G401.6 (cell line): ENCODE data around the gene CCNI.
"Not testable (repeated sequence)": the region's sequence is repeated elsewhere in the genome, so short reads cannot be mapped to it uniquely, and the experiment has no call there.

Source experiments
- FAIRE-seq: peaks from 2 replicates; lab custom pipeline; 2012; peaks lifted over from hg19 to GRCh38; lab: Jason Lieb, UNC

CCNI gene

GRCh38 chr4:77040270-77040669 is 35.5 kb downstream of the CCNI start:
- FAIRE-seq: no peak

- no peak for FAIRE-seq
Measured at GRCh38 chr4:77039796-77040195, 36.0 kb downstream of the CCNI start.

- FAIRE-seq: no peak
Measured at GRCh38 chr4:77037736-77038135, 38.1 kb downstream of the CCNI start.

DNA sequence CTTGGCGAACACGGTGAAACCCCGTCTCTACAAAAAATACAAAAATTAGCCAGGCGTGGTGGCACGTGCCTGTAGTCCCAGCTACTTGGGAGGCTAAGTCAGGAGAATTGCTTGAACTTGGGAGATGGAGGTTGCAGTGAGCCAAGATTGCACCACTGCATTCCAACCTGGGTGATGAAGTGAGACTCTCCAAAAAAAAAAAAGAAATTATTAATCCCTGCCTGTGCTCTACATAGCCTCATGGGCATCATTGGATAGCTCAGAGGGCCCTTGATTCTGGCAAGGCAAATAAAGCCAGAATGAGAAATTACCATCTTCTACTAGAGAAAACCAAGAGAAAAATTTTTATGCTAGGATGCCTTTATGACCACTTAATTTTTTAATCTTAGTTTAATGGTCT is 38.6 kb downstream of the CCNI start:
- FAIRE-seq: not testable (repeated sequence)

- FAIRE-seq: no peak
Measured at GRCh38 chr4:77036206-77036605, 39.6 kb downstream of the CCNI start.

DNA sequence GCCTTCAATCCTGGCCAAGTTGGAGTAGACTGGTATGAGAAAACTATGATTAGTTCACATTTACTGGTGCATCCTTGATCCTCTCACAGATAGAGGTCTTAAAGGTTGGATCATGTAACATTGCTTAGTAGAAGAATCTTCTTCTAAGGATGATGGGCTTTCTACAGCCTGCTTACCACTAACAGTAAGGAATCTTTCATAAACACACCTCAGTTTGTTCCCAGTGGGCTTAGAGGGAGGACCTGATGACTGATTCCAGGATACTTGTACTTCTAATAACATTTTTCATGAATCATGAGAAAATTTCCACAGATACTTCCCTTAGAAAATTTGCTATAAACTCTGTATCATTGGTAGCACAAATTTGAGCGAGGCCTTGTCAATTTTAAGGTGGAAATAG is 40.6 kb downstream of the CCNI start:
- FAIRE-seq: no peak

DNA sequence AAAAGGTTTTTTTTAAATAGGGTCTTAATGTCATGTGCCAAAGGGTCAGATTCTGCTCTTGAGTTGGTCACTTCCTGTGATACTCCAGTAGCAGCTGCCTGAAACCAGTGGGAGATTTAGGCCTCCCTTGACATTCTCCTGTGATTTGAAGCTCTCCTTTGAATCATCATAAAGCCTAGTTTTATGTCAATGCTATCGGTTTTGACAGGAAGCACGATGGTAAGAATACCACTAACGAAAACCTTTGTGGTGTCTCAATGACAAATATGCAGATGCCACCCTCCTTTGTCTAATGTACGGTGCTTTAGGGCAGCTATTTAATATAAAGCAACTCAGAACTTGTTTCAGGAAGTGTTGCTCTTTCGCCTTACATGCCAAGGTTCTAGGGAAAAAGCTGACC is 44.2 kb downstream of the CCNI start:
- no peak for FAIRE-seq

- peak; percentile 75 for FAIRE-seq
Measured at GRCh38 chr4:77029757-77030156, 46.0 kb downstream of the CCNI start.

DNA sequence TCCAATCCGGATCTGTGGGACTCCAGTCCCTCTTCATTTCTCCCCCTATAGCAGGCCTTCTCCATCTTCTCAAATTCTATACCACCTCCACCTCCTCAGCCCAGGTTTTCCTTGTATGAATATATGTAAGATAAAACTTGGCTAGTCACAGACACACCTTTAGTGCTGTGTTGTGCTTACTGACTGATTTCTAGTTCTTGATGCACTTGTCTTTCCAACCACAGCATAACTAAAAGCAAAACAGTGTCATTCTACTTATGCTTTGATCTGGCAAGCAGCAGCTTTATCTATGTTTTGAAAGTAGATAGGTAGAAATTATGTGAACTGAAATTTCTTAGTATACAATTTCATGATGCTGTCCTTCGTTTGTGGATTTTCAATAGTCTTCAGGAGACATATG is 47.5 kb downstream of the CCNI start:
- FAIRE-seq: no peak

DNA sequence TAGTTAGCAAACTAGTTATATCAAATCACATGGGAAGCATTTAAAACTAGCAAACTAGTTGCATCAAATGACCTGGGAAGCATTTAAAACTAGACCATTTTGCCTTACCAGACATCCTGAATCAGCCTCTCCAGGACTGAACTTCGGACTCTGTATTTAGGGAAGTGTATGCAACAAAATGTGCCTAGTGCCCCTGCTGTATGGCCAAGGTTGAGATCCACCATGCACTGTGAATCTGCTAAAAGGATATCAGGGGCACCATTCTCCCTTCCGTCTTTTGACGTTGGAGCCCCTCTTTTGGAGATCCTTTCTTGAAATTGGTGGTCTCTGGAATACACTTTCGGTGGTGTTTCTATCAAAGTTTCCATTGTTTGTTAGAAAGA is 49.5 kb downstream of the CCNI start:
- no peak for FAIRE-seq

DNA sequence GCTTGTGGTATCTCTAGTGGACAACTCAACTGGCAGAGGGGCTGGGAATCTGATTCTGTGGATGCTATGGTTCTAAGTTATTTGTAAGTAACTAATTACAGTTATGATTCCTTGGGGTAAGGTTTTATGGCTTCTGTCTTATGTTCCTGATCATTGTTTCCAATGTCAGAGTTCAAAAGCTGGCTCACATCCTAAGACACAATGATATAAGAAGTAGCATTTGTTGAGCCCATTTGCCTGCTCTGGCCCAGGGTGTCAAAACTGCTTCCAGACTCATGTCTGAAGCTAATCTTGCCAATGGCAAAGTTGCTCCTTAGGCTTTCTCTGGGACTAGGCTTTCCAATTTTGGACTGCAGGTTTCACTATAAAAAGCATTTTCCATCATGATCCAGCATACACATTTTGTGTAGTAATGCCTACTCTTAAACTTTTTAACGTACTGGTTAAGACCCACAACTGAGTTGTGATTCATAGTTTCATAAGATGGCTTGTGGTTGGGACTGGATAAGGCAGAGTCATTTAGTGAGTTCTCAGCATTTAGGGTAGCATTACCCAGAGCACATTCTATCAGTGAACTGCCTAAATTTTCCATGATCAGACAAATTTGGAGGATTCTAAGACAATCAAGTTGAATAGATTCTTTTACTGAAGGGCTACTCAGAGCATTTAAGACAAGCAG is 50.0 kb downstream of the CCNI start:
- no peak for FAIRE-seq

DNA sequence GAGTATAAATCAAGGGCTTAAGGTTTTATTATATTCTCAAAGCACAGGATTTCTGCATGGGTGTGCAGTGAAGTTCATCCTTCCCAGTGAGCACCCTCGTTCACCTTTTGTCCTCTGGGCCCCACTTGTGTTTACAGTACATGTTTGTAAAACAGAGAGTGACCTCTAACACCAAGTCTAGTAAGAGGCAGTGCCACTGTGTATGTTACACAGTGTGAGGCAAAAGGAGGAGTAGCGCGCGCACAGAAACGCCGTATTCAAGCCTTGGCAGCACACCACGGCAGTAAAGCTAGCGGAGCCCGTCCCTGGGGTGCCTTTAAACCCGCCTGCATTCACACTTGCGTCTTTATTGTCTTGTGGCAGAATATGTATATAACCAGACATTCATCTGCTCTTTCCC is 51.9 kb downstream of the CCNI start:
- no peak for FAIRE-seq

GRCh38 chr4:77022560-77023179 is 53.1 kb downstream of the CCNI start:
- no peak for FAIRE-seq

DNA sequence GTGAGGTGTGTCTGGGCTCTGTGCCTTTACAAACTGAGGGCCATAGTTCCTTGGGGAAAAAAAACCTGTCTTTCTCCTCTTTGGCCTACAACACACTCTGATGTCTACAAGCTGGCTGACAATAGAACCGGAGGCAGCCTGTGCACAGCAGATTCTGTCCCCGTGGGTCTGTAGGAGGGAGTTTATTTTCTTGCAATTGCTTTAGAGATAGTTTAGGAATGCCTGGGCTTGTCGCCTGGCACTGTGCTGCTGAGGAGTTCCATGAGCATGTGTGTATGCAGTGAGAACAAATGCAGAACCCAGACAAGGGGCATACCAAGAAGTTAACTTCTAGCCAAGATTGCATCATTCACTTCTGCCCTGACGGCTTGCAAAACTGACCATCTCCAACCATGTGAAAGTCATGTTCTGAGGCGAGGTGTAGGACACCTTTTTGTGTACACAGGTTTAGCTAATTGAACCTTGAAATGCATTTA is 54.1 kb downstream of the CCNI start:
- no peak for FAIRE-seq

DNA sequence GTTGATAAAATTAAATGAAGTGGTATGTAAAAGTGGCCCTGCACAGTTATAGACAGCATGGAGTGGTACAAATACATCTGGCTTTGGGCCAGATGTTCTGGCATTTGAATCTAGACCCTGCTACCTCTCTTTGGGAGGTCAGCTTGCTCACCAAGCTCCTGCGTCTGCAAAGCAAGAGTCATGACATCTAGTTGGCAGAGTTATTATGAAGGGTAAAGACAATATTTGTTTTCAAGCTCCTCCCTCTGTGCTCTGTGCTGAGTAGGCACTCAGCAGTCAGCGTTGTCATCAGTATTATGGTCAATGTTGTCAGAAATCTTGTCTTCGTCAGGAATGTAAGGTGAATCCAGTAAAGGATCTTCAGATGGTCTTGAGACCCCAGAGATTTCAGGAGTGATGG is 55.8 kb downstream of the CCNI start:
- FAIRE-seq: no peak

DNA sequence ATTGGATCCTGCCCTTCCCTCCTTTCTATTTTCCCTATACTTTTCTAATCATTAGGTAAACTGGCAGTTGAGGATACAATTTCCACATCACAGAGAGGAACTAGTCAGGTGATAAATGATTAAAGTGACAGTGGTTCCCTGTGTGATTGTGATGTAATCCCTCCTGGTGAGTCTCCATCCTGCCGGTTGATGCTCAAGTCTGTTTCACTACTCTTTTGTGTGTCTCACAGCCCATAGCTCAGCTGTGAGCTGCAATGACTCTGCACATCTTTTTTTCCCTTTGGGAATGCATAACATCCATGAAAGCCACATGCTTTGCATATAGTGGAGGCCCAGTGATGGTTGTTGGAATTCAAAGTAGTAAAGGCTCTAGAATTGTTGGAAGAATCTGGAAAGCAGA is 60.4 kb downstream of the CCNI start:
- no peak for FAIRE-seq

DNA sequence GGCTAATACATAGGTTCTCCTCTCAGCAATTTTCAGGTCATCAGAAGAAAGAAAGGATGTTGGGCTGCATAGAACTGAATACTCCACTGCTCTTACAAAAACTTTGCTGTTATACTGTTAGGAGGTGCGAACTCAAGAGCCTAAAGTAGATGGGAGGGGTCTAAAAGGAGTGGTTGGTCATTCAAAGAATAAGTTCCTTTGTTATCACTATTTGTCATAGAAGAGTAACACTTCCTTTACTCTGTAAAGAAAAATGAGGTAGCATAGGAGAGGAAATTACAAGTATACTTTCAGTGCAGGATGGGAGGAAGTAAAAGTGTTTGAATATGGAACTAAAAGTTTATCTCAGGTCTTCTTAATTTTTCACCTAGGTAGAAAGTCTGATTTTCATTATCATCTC is 61.5 kb downstream of the CCNI start:
- no peak for FAIRE-seq

DNA sequence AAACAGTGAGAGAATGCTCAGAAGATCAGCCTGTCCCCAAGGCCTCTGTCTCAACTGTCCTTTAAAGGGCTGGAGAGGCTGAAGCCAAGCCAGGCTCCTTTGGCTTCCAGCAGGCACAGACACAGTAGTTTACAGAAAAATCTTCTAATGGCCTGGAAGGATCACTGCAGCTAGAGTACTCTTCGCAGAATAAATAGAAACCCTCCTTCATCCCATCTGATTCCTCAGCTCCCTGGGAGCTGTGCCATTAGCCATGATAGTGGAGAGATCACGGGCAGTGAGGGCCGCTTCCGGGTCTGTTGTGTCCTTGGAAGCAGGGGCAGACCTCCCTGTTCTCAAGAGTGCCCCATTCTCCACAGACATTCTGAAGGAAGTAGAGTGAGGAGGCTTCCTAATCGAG is 63.1 kb downstream of the CCNI start:
- FAIRE-seq: no peak

GRCh38 chr4:77010841-77011354 is 64.9 kb downstream of the CCNI start:
- no peak for FAIRE-seq

GRCh38 chr4:77009511-77010115 is 66.2 kb downstream of the CCNI start:
- FAIRE-seq: no peak

GRCh38 chr4:77007358-77008230 is 68.2 kb downstream of the CCNI start:
- no peak for FAIRE-seq

- no peak for FAIRE-seq
Measured at GRCh38 chr4:77006753-77007353, 68.9 kb downstream of the CCNI start.
